Liver (tissue), 9 donors: ENCODE results near the gene CDC42BPB. TPM values are rescaled to one million over a fixed set of nuclear protein-coding genes. Genes with fewer than 3 reads are reported as not detected.

Experiments used
- DNase-seq: peaks from one replicate; pipeline ENCODE4 v3.0.0-alpha.2; 2017; ENCODE audit warnings: low spot score
- H3K27ac ChIP-seq, 2 donors: one replicate each; pipeline ENCODE4 v1.7.0; 2013; ENCODE audit warnings: inconsistent platforms in 2 of 2, low read length in 2 of 2, control low read depth in 1 of 2, low read depth in 1 of 2, mild to moderate bottlenecking in 1 of 2
- H3K27me3 ChIP-seq, 4 donors: one replicate each; pipeline versions ENCODE4 v1.6.1 to v1.7.0; 2013; ENCODE audit warnings: low read length in 3 of 4, inconsistent platforms in 1 of 4, mild to moderate bottlenecking in 1 of 4, moderate library complexity in 1 of 4; ENCODE audit not compliant: control insufficient read depth in 4 of 4, insufficient read depth in 4 of 4
- H3K36me3 ChIP-seq, 4 donors: one replicate each; pipeline versions ENCODE4 v1.6.1 to v1.7.0; 2013; ENCODE audit warnings: low read length in 3 of 4, mild to moderate bottlenecking in 3 of 4, low read depth in 1 of 4, moderate library complexity in 1 of 4; ENCODE audit not compliant: control insufficient read depth in 4 of 4, insufficient read depth in 3 of 4
- H3K4me1 ChIP-seq, 4 donors: one replicate each; pipeline versions ENCODE4 v1.6.1 to v1.7.0; 2013; ENCODE audit warnings: low read length in 3 of 4, mild to moderate bottlenecking in 3 of 4, moderate library complexity in 1 of 4; ENCODE audit not compliant: control insufficient read depth in 4 of 4, insufficient read depth in 4 of 4
- H3K4me3 ChIP-seq, 3 donors: one replicate each; pipeline versions ENCODE4 v1.6.1 to v1.7.0; 2013; ENCODE audit warnings: low read length in 3 of 3, control low read depth in 1 of 3, low read depth in 1 of 3, mild to moderate bottlenecking in 1 of 3
- H3K9ac ChIP-seq, 2 donors: one replicate each; pipeline ENCODE4 v1.7.0; 2013; ENCODE audit warnings: low read length in 2 of 2, mild to moderate bottlenecking in 2 of 2, moderate library complexity in 2 of 2, control low read depth in 1 of 2, low read depth in 1 of 2
- H3K9me3 ChIP-seq, 4 donors: one replicate each; pipeline versions ENCODE4 v1.6.1 to v1.7.0; 2013; ENCODE audit warnings: low read length in 3 of 4; ENCODE audit not compliant: control insufficient read depth in 4 of 4
- EGR1 ChIP-seq, 2 donors: IDR thresholded peaks; 2 replicates each; pipeline ENCODE4 v1.6.1; 2016 to 2018; ENCODE audit warnings: antibody characterized with exemption in 2 of 2, low read depth in 2 of 2
- FOXA1 ChIP-seq: IDR thresholded peaks from 2 replicates; pipeline ENCODE4 v1.6.1; 2016; ENCODE audit warnings: antibody characterized with exemption
- FOXA2 ChIP-seq: IDR thresholded peaks from 2 replicates; pipeline ENCODE4 v1.6.1; 2016; ENCODE audit warnings: antibody characterized with exemption
- GABPA ChIP-seq, 2 donors: IDR thresholded peaks in 1 of 2; conservative IDR thresholded peaks in 1 of 2; 2 replicates each; pipeline ENCODE4 v1.6.1; 2016; ENCODE audit warnings: antibody characterized with exemption in 2 of 2, mild to moderate bottlenecking in 1 of 2, moderate library complexity in 1 of 2
- HNF4A ChIP-seq, 2 donors: conservative IDR thresholded peaks; 2 replicates each; pipeline ENCODE4 v1.6.1; 2016; ENCODE audit warnings: antibody characterized with exemption in 2 of 2, mild to moderate bottlenecking in 2 of 2
- HNF4G ChIP-seq: IDR thresholded peaks from 2 replicates; pipeline ENCODE4 v1.6.1; 2016; ENCODE audit warnings: antibody characterized with exemption
- JUND ChIP-seq, 2 donors: IDR thresholded peaks; 2 replicates each; pipeline ENCODE4 v1.6.1; 2016; ENCODE audit warnings: antibody characterized with exemption in 2 of 2
- RXRA ChIP-seq, 2 donors: IDR thresholded peaks; 2 replicates each; pipeline ENCODE4 v1.6.1; 2017 to 2018; ENCODE audit warnings: antibody characterized with exemption in 2 of 2, mild to moderate bottlenecking in 1 of 2
- SP1 ChIP-seq: IDR thresholded peaks from 2 replicates; pipeline ENCODE4 v1.6.1; 2018; ENCODE audit warnings: antibody characterized with exemption, mild to moderate bottlenecking
- WGBS: extraction: QIAGEN DNeasy Blood & Tissue Kit; methylation state at CpG from one replicate; pipeline ENCODE4 v1.1.7; 2013; 5-methylcytosine and 5-hydroxymethylcytosine counted together
- polyA plus RNA-seq, 2 donors: library from polyadenylated mRNA; stranded (reverse) in 1 of 2; unstranded in 1 of 2; fragments of 200-250 nt in 1 of 2; fragments of >200 nt in 1 of 2; fragmentation: Nextera tagmentation in 1 of 2; extraction: Ambion mirVana in 1 of 2; gene quantifications; one replicate each; pipeline versions ENCODE4 v1.2.1 to v1.2.3, GENCODE V29; 2013 to 2015
- total RNA-seq, 2 donors: library from RNA; depleted of rRNA; stranded (reverse); fragments of >200 nt; gene quantifications; one replicate each; pipeline ENCODE4 v1.2.3, GENCODE V29; 2014
- TF ChIP-seq, protein P1 (sequence below): IDR thresholded peaks from 2 replicates; pipeline ENCODE4 v1.6.1; 2016; ENCODE audit warnings: antibody characterized with exemption
- TF ChIP-seq, protein P2 (sequence below): IDR thresholded peaks from 2 replicates; pipeline ENCODE4 v1.6.1; 2016; ENCODE audit warnings: antibody characterized with exemption, mild to moderate bottlenecking
- TF ChIP-seq, protein P3 (sequence below): IDR thresholded peaks from 2 replicates; pipeline ENCODE4 v1.6.1; 2016; ENCODE audit warnings: antibody characterized with exemption
- TF ChIP-seq, protein P4 (sequence below): fragments of 150-350 bp; IDR thresholded peaks from 2 replicates; pipeline ENCODE4 v1.5.1; 2017; ENCODE audit warnings: improper control_type of control experiment, low read depth, low read length; ENCODE audit not compliant: missing input control
- TF ChIP-seq, protein P5 (sequence below): IDR thresholded peaks from 2 replicates; pipeline ENCODE4 v1.6.1; 2016; ENCODE audit warnings: antibody characterized with exemption
- donor health status: healthy.
- donor health status: healthy.
- donor health status: healthy.
- donor health status: healthy.
- donor health status: healthy.

Gene CDC42BPB
- total and polyA plus RNA-seq, 4 donors, result 4.1 to 78.7 (median 29.7) TPM

DNA sequence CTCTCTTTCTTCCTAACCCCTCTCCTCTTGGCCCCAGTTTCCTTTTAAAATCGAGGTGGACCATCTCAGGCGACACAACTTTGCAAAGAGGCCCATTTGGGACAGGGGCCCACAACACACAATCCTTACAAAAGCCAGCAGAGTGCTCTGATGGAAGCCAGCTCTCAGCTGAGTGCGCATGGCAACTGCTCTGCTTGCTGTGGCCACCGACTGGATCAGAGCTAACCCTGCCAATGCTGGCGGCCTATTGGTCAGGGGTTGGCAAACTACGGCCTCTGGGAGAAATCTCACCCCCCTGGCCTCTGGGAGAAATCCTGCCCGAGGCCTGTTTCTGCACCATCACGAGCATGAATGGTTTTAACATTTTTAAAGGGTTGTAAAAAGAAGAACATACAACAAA, 79.9 kb downstream of the CDC42BPB start (continued):
- TF ChIP-seq, protein P1, sequence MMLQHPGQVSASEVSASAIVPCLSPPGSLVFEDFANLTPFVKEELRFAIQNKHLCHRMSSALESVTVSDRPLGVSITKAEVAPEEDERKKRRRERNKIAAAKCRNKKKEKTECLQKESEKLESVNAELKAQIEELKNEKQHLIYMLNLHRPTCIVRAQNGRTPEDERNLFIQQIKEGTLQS, result no peak
- TF ChIP-seq EGR1 (IDR thresholded peaks at IDR 0.05; ENCODE audit: low read depth in 2 of 2), result no peak

DNA sequence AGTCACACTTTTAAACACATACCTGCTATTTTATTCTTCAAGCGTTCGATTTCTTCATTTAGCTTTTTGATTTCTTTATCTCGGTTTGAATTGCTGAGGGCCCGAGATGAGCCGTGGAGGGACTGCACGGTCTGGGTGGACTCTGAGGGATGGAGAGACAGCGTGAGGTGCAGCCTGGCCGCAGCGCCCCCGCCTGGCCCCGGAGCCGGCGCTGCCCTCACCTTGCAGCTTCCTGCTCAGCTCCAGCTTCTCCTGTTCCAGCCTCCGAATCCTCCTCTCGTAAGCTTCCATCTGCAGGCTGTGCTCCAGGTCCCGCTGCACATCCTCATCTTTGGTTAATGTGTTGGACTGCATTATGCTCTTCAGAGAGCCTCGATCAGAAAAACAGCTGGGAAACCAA, 81.7 kb downstream of the CDC42BPB start:
- 94% methylated on average over 17 of the region's 17 CpGs for WGBS
- H3K9ac ChIP-seq, result no peak overlapping the region
- peaks cover 20 to 73% (median 51%) of the 10 kb centered on the region in 4 donors for H3K36me3 ChIP-seq
- no peaks in the 10 kb centered on the region for H3K9me3 ChIP-seq
- no peak overlapping the region for H3K4me3 ChIP-seq
- H3K4me1 ChIP-seq, result no peaks in the 10 kb centered on the region
- TF ChIP-seq SP1, result no peak
- TF ChIP-seq RXRA (IDR thresholded peaks at IDR 0.05), result no peak
- no peak for TF ChIP-seq JUND (IDR thresholded peaks at IDR 0.05)
- TF ChIP-seq, protein P2, sequence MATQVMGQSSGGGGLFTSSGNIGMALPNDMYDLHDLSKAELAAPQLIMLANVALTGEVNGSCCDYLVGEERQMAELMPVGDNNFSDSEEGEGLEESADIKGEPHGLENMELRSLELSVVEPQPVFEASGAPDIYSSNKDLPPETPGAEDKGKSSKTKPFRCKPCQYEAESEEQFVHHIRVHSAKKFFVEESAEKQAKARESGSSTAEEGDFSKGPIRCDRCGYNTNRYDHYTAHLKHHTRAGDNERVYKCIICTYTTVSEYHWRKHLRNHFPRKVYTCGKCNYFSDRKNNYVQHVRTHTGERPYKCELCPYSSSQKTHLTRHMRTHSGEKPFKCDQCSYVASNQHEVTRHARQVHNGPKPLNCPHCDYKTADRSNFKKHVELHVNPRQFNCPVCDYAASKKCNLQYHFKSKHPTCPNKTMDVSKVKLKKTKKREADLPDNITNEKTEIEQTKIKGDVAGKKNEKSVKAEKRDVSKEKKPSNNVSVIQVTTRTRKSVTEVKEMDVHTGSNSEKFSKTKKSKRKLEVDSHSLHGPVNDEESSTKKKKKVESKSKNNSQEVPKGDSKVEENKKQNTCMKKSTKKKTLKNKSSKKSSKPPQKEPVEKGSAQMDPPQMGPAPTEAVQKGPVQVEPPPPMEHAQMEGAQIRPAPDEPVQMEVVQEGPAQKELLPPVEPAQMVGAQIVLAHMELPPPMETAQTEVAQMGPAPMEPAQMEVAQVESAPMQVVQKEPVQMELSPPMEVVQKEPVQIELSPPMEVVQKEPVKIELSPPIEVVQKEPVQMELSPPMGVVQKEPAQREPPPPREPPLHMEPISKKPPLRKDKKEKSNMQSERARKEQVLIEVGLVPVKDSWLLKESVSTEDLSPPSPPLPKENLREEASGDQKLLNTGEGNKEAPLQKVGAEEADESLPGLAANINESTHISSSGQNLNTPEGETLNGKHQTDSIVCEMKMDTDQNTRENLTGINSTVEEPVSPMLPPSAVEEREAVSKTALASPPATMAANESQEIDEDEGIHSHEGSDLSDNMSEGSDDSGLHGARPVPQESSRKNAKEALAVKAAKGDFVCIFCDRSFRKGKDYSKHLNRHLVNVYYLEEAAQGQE, result no peak
- TF ChIP-seq, protein P3, sequence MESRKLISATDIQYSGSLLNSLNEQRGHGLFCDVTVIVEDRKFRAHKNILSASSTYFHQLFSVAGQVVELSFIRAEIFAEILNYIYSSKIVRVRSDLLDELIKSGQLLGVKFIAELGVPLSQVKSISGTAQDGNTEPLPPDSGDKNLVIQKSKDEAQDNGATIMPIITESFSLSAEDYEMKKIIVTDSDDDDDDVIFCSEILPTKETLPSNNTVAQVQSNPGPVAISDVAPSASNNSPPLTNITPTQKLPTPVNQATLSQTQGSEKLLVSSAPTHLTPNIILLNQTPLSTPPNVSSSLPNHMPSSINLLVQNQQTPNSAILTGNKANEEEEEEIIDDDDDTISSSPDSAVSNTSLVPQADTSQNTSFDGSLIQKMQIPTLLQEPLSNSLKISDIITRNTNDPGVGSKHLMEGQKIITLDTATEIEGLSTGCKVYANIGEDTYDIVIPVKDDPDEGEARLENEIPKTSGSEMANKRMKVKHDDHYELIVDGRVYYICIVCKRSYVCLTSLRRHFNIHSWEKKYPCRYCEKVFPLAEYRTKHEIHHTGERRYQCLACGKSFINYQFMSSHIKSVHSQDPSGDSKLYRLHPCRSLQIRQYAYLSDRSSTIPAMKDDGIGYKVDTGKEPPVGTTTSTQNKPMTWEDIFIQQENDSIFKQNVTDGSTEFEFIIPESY, result no peak
- TF ChIP-seq FOXA2, result no peak
- no peak for TF ChIP-seq GABPA (IDR thresholded peaks at IDR 0.05 in 1 of 2, conservative IDR thresholded peaks at IDR 0.05 in 1 of 2)
- no peak for TF ChIP-seq HNF4G
- TF ChIP-seq, protein P4, sequence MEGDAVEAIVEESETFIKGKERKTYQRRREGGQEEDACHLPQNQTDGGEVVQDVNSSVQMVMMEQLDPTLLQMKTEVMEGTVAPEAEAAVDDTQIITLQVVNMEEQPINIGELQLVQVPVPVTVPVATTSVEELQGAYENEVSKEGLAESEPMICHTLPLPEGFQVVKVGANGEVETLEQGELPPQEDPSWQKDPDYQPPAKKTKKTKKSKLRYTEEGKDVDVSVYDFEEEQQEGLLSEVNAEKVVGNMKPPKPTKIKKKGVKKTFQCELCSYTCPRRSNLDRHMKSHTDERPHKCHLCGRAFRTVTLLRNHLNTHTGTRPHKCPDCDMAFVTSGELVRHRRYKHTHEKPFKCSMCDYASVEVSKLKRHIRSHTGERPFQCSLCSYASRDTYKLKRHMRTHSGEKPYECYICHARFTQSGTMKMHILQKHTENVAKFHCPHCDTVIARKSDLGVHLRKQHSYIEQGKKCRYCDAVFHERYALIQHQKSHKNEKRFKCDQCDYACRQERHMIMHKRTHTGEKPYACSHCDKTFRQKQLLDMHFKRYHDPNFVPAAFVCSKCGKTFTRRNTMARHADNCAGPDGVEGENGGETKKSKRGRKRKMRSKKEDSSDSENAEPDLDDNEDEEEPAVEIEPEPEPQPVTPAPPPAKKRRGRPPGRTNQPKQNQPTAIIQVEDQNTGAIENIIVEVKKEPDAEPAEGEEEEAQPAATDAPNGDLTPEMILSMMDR, result no peak
- no peak for TF ChIP-seq HNF4A (conservative IDR thresholded peaks at IDR 0.05)
- no peak for TF ChIP-seq FOXA1
- TF ChIP-seq, protein P1, result no peak
- TF ChIP-seq, protein P5, sequence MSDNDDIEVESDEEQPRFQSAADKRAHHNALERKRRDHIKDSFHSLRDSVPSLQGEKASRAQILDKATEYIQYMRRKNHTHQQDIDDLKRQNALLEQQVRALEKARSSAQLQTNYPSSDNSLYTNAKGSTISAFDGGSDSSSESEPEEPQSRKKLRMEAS, result no peak
- no peak overlapping the region for H3K27ac ChIP-seq
- H3K27me3 ChIP-seq, result no peaks in the 10 kb centered on the region
- no peak for DNase-seq
